Liver (tissue), 9 donors: ENCODE measurements around the gene TRIM17. TPM values are rescaled to one million over a fixed set of nuclear protein-coding genes. Genes with fewer than 3 reads are reported as not detected.

ENCODE experiments used
- DNase-seq: peaks from one replicate; pipeline ENCODE4 v3.0.0-alpha.2; 2017; ENCODE audit warnings: low spot score
- H3K27ac ChIP-seq, 2 donors: one replicate each; pipeline ENCODE4 v1.7.0; 2013; ENCODE audit warnings: inconsistent platforms in 2 of 2, low read length in 2 of 2, control low read depth in 1 of 2, low read depth in 1 of 2, mild to moderate bottlenecking in 1 of 2
- H3K27me3 ChIP-seq, 4 donors: one replicate each; pipeline versions ENCODE4 v1.6.1 to v1.7.0; 2013; ENCODE audit warnings: low read length in 3 of 4, inconsistent platforms in 1 of 4, mild to moderate bottlenecking in 1 of 4, moderate library complexity in 1 of 4; ENCODE audit not compliant: control insufficient read depth in 4 of 4, insufficient read depth in 4 of 4
- H3K36me3 ChIP-seq, 4 donors: one replicate each; pipeline versions ENCODE4 v1.6.1 to v1.7.0; 2013; ENCODE audit warnings: low read length in 3 of 4, mild to moderate bottlenecking in 3 of 4, low read depth in 1 of 4, moderate library complexity in 1 of 4; ENCODE audit not compliant: control insufficient read depth in 4 of 4, insufficient read depth in 3 of 4
- H3K4me1 ChIP-seq, 4 donors: one replicate each; pipeline versions ENCODE4 v1.6.1 to v1.7.0; 2013; ENCODE audit warnings: low read length in 3 of 4, mild to moderate bottlenecking in 3 of 4, moderate library complexity in 1 of 4; ENCODE audit not compliant: control insufficient read depth in 4 of 4, insufficient read depth in 4 of 4
- H3K4me3 ChIP-seq, 3 donors: one replicate each; pipeline versions ENCODE4 v1.6.1 to v1.7.0; 2013; ENCODE audit warnings: low read length in 3 of 3, control low read depth in 1 of 3, low read depth in 1 of 3, mild to moderate bottlenecking in 1 of 3
- H3K9ac ChIP-seq, 2 donors: one replicate each; pipeline ENCODE4 v1.7.0; 2013; ENCODE audit warnings: low read length in 2 of 2, mild to moderate bottlenecking in 2 of 2, moderate library complexity in 2 of 2, control low read depth in 1 of 2, low read depth in 1 of 2
- H3K9me3 ChIP-seq, 4 donors: one replicate each; pipeline versions ENCODE4 v1.6.1 to v1.7.0; 2013; ENCODE audit warnings: low read length in 3 of 4; ENCODE audit not compliant: control insufficient read depth in 4 of 4
- EGR1 ChIP-seq, 2 donors: IDR thresholded peaks; 2 replicates each; pipeline ENCODE4 v1.6.1; 2016 to 2018; ENCODE audit warnings: antibody characterized with exemption in 2 of 2, low read depth in 2 of 2
- FOXA1 ChIP-seq: IDR thresholded peaks from 2 replicates; pipeline ENCODE4 v1.6.1; 2016; ENCODE audit warnings: antibody characterized with exemption
- FOXA2 ChIP-seq: IDR thresholded peaks from 2 replicates; pipeline ENCODE4 v1.6.1; 2016; ENCODE audit warnings: antibody characterized with exemption
- GABPA ChIP-seq, 2 donors: IDR thresholded peaks in 1 of 2; conservative IDR thresholded peaks in 1 of 2; 2 replicates each; pipeline ENCODE4 v1.6.1; 2016; ENCODE audit warnings: antibody characterized with exemption in 2 of 2, mild to moderate bottlenecking in 1 of 2, moderate library complexity in 1 of 2
- HNF4A ChIP-seq, 2 donors: conservative IDR thresholded peaks; 2 replicates each; pipeline ENCODE4 v1.6.1; 2016; ENCODE audit warnings: antibody characterized with exemption in 2 of 2, mild to moderate bottlenecking in 2 of 2
- HNF4G ChIP-seq: IDR thresholded peaks from 2 replicates; pipeline ENCODE4 v1.6.1; 2016; ENCODE audit warnings: antibody characterized with exemption
- NR2F2 ChIP-seq: IDR thresholded peaks from 2 replicates; pipeline ENCODE4 v1.6.1; 2016; ENCODE audit warnings: antibody characterized with exemption
- RAD21 ChIP-seq, 2 donors: IDR thresholded peaks; 2 replicates each; pipeline ENCODE4 v1.6.1; 2016; ENCODE audit warnings: antibody characterized with exemption in 2 of 2, mild to moderate bottlenecking in 2 of 2
- RXRA ChIP-seq, 2 donors: IDR thresholded peaks; 2 replicates each; pipeline ENCODE4 v1.6.1; 2017 to 2018; ENCODE audit warnings: antibody characterized with exemption in 2 of 2, mild to moderate bottlenecking in 1 of 2
- SP1 ChIP-seq: IDR thresholded peaks from 2 replicates; pipeline ENCODE4 v1.6.1; 2018; ENCODE audit warnings: antibody characterized with exemption, mild to moderate bottlenecking
- YY1 ChIP-seq: IDR thresholded peaks from 2 replicates; pipeline ENCODE4 v1.6.1; 2016; ENCODE audit warnings: antibody characterized with exemption, mild to moderate bottlenecking
- WGBS: extraction: QIAGEN DNeasy Blood & Tissue Kit; methylation state at CpG from one replicate; pipeline ENCODE4 v1.1.7; 2013; 5-methylcytosine and 5-hydroxymethylcytosine counted together
- polyA plus RNA-seq, 2 donors: library from polyadenylated mRNA; stranded (reverse) in 1 of 2; unstranded in 1 of 2; fragments of 200-250 nt in 1 of 2; fragments of >200 nt in 1 of 2; fragmentation: Nextera tagmentation in 1 of 2; extraction: Ambion mirVana in 1 of 2; gene quantifications; one replicate each; pipeline versions ENCODE4 v1.2.1 to v1.2.3, GENCODE V29; 2013 to 2015
- total RNA-seq, 2 donors: library from RNA; depleted of rRNA; stranded (reverse); fragments of >200 nt; gene quantifications; one replicate each; pipeline ENCODE4 v1.2.3, GENCODE V29; 2014
- TF ChIP-seq, protein P1 (sequence below): fragments of 150-350 bp; IDR thresholded peaks from 2 replicates; pipeline ENCODE4 v1.5.1; 2017; ENCODE audit warnings: improper control_type of control experiment, low read depth, low read length; ENCODE audit not compliant: missing input control
- TF ChIP-seq, protein P2 (sequence below): IDR thresholded peaks from 2 replicates; pipeline ENCODE4 v1.6.1; 2016; ENCODE audit warnings: antibody characterized with exemption, mild to moderate bottlenecking
- TF ChIP-seq, protein P3 (sequence below): IDR thresholded peaks from 2 replicates; pipeline ENCODE4 v1.6.1; 2016; ENCODE audit warnings: antibody characterized with exemption
- TF ChIP-seq, protein P4 (sequence below): IDR thresholded peaks from 2 replicates; pipeline ENCODE4 v1.6.1; 2016; ENCODE audit warnings: antibody characterized with exemption
- TF ChIP-seq, protein P5 (sequence below): IDR thresholded peaks from 2 replicates; pipeline ENCODE4 v1.6.1; 2016; ENCODE audit warnings: antibody characterized with exemption
- donor health status: healthy.
- donor health status: healthy.
- donor health status: healthy.
- donor health status: healthy.
- donor health status: healthy.

Gene TRIM17
- total and polyA plus RNA-seq, 4 donors, result 0.08 to 0.49 TPM; not detected in 2

DNA sequence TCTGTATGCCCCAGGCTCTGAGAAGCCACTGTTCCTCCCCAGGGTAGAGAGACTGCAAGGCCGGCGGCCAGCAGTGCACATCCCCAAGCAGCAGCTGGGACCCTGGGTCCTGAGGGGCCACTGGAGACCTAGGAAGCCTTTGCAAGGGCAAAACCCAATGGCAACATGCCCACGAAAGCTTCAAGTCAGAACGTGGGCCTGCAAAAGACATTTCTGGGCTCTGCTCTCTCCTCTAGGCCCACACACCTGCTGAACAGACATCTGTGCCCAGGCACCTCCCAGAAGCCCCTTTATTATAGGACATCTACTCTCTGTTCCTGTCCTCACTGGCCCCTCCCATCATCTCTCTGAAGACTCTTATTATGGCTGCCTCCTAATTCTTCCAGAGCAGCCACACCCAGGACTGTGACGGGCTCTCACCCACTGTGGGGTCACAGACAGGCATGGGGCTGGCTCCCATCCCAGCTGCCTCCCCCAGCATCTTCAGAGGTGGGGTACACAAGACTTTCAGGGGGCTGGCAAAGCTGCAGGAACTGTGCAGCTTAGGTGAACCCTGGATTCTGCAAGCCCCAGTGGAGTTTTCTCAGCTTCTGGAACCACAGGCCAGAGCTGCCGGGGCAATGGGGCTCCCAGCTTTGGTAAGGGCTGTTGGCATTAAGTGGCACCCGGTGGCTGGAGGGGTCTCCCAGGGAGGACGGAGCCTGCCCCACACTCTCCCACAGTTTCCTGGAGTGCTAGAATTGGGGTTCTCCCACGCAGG lies 22.7 kb downstream of the TRIM17 start (continued):
- TF ChIP-seq, protein P1, sequence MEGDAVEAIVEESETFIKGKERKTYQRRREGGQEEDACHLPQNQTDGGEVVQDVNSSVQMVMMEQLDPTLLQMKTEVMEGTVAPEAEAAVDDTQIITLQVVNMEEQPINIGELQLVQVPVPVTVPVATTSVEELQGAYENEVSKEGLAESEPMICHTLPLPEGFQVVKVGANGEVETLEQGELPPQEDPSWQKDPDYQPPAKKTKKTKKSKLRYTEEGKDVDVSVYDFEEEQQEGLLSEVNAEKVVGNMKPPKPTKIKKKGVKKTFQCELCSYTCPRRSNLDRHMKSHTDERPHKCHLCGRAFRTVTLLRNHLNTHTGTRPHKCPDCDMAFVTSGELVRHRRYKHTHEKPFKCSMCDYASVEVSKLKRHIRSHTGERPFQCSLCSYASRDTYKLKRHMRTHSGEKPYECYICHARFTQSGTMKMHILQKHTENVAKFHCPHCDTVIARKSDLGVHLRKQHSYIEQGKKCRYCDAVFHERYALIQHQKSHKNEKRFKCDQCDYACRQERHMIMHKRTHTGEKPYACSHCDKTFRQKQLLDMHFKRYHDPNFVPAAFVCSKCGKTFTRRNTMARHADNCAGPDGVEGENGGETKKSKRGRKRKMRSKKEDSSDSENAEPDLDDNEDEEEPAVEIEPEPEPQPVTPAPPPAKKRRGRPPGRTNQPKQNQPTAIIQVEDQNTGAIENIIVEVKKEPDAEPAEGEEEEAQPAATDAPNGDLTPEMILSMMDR, result no peak

DNA sequence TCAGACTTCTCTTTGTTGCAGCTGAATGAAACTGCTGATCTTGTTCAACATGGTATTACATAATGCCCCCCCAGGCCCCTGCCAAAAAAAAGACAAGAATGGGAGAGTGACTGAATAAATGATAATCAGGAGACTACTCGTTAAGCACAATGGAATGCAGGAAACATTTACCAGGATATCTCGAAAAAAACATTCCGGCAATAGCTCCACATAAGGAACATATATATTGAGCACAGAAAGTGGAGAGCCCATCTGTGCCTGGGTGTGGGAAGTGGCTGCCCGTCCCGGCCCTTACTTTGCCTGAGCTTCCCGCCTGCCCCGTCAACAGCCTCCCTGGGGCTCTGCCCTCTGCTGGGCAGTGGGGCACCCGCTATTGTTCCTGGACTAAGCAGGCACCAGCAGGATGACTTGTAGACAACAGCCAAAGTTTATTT lies 23.4 kb downstream of the TRIM17 start:
- no peaks in the 10 kb centered on the region for H3K9me3 ChIP-seq
- no peak overlapping the region for H3K9ac ChIP-seq
- WGBS, result 66% methylated on average over 8 of the region's 8 CpGs
- H3K4me3 ChIP-seq, result no peak overlapping the region
- no peaks in the 10 kb centered on the region for H3K4me1 ChIP-seq
- TF ChIP-seq RXRA (IDR thresholded peaks at IDR 0.05), result no peak
- TF ChIP-seq, protein P1, result peak; percentile 24
- no peak for TF ChIP-seq HNF4G
- TF ChIP-seq FOXA2, result no peak
- TF ChIP-seq RAD21 (IDR thresholded peaks at IDR 0.05), result peak in 1 of 2 donors; percentile 56
- peaks cover 6 to 25% (median 13%) of the 10 kb centered on the region in 4 donors for H3K36me3 ChIP-seq
- H3K27me3 ChIP-seq, result no peaks in the 10 kb centered on the region
- H3K27ac ChIP-seq, result no peak overlapping the region
- no peak for DNase-seq

DNA sequence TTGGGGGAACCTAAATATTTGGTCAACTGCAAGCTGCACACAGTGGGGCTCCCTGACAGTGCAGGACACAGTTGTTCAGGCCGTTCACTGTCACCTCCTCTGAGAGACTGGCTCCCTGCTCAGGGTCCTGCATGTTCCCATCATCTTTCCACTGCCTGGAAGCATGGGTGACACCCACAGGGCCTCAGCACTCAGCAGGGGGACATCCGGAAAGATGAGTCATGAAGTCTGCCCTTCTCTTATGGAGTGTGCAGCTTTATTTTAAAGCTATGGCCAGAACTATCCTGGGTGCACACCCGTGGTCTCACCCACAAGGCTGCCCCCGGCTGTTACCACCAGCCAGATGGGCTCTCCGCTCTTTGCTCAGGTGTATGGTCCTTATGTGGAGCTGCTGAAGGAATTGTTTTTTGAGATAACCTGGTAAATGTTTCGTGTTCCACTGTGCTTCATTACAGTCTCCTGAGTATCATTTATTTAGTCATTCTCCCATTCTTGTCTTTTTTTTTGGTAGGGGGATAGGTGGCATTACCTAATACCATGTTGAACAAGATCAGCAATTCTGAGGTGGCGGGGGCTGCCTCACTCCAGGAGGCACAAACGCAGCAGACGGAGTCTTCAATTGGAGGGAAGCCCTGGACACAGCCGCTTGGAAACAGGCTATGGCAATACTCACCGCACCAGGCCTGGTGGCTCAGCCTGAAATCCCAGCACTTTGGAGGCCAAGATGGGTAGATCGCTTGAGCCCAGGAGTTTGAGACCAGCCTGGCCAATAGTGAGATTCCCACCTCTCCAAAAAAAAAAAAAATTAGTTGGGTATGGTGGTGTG lies 24.3 kb downstream of the TRIM17 start:
- peaks cover 6 to 20% (median 11%) of the 10 kb centered on the region in 4 donors for H3K36me3 ChIP-seq
- TF ChIP-seq, protein P2, sequence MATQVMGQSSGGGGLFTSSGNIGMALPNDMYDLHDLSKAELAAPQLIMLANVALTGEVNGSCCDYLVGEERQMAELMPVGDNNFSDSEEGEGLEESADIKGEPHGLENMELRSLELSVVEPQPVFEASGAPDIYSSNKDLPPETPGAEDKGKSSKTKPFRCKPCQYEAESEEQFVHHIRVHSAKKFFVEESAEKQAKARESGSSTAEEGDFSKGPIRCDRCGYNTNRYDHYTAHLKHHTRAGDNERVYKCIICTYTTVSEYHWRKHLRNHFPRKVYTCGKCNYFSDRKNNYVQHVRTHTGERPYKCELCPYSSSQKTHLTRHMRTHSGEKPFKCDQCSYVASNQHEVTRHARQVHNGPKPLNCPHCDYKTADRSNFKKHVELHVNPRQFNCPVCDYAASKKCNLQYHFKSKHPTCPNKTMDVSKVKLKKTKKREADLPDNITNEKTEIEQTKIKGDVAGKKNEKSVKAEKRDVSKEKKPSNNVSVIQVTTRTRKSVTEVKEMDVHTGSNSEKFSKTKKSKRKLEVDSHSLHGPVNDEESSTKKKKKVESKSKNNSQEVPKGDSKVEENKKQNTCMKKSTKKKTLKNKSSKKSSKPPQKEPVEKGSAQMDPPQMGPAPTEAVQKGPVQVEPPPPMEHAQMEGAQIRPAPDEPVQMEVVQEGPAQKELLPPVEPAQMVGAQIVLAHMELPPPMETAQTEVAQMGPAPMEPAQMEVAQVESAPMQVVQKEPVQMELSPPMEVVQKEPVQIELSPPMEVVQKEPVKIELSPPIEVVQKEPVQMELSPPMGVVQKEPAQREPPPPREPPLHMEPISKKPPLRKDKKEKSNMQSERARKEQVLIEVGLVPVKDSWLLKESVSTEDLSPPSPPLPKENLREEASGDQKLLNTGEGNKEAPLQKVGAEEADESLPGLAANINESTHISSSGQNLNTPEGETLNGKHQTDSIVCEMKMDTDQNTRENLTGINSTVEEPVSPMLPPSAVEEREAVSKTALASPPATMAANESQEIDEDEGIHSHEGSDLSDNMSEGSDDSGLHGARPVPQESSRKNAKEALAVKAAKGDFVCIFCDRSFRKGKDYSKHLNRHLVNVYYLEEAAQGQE, result no peak
- TF ChIP-seq EGR1 (IDR thresholded peaks at IDR 0.05; ENCODE audit: low read depth in 2 of 2) (no peak), YY1 (no peak), RAD21 (IDR thresholded peaks at IDR 0.05) (no peak), GABPA (IDR thresholded peaks at IDR 0.05 in 1 of 2, conservative IDR thresholded peaks at IDR 0.05 in 1 of 2) (no peak), FOXA1 (no peak), SP1 (no peak), NR2F2 (no peak), RXRA (IDR thresholded peaks at IDR 0.05) (no peak), HNF4A (conservative IDR thresholded peaks at IDR 0.05) (no peak), FOXA2 (no peak), HNF4G (no peak)
- TF ChIP-seq, protein P3, sequence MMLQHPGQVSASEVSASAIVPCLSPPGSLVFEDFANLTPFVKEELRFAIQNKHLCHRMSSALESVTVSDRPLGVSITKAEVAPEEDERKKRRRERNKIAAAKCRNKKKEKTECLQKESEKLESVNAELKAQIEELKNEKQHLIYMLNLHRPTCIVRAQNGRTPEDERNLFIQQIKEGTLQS, result no peak
- TF ChIP-seq, protein P4, sequence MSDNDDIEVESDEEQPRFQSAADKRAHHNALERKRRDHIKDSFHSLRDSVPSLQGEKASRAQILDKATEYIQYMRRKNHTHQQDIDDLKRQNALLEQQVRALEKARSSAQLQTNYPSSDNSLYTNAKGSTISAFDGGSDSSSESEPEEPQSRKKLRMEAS, result no peak
- TF ChIP-seq, protein P5, sequence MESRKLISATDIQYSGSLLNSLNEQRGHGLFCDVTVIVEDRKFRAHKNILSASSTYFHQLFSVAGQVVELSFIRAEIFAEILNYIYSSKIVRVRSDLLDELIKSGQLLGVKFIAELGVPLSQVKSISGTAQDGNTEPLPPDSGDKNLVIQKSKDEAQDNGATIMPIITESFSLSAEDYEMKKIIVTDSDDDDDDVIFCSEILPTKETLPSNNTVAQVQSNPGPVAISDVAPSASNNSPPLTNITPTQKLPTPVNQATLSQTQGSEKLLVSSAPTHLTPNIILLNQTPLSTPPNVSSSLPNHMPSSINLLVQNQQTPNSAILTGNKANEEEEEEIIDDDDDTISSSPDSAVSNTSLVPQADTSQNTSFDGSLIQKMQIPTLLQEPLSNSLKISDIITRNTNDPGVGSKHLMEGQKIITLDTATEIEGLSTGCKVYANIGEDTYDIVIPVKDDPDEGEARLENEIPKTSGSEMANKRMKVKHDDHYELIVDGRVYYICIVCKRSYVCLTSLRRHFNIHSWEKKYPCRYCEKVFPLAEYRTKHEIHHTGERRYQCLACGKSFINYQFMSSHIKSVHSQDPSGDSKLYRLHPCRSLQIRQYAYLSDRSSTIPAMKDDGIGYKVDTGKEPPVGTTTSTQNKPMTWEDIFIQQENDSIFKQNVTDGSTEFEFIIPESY, result no peak

More for the DNA sequence above, 24.3 kb downstream of the TRIM17 start:
- no peak overlapping the region for H3K9ac ChIP-seq
- no peak overlapping the region for H3K27ac ChIP-seq
- H3K4me3 ChIP-seq, result no peak overlapping the region
- 93% methylated on average over 12 of the region's 12 CpGs for WGBS
- no peak for DNase-seq
- H3K9me3 ChIP-seq, result no peaks in the 10 kb centered on the region
- no peaks in the 10 kb centered on the region for H3K27me3 ChIP-seq
- no peaks in the 10 kb centered on the region for H3K4me1 ChIP-seq
